GM12873 (cell line): Measurements from ENCODE around the gene PARN.

ENCODE experiments used
- CTCF ChIP-seq: IDR thresholded peaks from 2 replicates; pipeline ENCODE4 v1.5.1; 2012; ENCODE audit warnings: low read depth, mild to moderate bottlenecking, moderate library complexity, low read length, control low read depth; ENCODE audit not compliant: insufficient read depth; ENCODE audit errors: missing control alignments

PARN gene

DNA sequence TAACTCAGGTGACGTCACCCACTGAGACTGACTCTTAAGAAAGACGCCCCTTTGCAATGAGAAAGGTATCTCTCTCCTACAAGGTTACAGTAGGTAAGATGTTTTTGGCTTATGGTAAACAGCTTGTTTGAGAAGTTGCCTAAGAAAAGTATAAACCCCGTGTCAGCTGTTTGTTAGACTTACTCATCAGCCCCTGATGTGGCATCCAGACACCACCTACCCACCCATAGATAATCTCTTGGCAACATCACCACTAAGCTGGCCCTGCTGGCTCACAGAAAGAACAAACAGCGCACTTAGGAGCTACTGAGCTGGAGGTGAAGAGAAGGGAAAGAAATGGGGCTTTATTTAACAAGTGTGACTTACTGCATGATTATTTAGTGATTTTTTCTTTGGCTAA, 121.0 kb downstream of the PARN start:
- TF ChIP-seq CTCF = no peak

DNA sequence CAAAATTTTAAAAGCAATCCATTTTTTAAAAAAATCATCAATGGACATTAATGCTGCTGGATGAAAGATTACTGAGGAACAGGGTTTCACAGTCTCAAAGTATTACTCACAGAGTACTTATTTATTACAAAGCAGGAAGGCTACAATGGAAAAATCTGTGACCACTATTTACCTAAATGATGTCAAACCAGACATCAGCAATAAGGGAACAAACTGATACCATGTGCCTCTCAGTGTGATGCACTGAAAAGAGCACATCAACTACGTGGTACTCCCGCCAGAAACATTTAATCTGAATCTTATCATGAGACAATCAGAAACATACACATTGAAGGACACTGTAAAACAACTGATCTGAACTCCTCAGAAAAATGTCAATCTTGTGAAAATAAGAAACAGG, 124.2 kb downstream of the PARN start:
- no peak for TF ChIP-seq CTCF

DNA sequence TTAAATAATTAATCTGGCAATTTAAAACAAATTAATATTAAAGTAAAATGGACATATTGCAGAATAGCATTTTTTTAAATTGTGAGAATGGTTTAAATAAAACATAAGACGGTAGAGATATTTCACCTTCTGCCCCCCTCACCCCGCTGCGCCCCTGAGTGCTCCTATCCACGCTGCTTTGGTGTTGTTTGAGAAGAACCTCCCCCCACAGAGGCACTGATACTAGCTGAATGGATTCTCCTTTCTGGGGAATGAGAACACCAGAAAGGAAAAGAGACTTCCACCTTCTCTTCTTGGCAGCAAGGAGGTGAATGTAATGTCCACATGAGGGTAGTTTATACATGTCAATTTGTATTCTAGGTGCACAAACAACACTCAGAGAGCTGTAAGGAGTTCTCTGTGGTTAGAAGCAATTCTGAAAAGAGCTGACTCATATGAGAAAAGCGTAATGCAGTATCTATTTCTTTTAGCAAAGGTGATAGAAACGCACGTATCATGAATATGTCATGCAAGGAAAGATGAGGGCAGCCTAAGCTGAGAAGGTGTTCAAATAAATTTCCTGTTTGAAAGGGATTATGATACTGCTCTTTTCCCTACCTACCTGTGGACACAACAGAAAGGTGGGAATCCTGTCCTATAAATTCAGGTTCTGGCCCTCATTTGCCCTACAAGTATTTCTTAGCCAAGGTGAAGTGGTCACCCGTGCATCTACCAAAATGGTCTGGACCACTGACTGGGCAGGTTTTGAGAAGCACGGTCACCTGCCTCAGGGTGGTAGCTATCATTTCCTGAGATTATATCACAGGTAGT, 126.9 kb downstream of the PARN start:
- no peak for TF ChIP-seq CTCF

DNA sequence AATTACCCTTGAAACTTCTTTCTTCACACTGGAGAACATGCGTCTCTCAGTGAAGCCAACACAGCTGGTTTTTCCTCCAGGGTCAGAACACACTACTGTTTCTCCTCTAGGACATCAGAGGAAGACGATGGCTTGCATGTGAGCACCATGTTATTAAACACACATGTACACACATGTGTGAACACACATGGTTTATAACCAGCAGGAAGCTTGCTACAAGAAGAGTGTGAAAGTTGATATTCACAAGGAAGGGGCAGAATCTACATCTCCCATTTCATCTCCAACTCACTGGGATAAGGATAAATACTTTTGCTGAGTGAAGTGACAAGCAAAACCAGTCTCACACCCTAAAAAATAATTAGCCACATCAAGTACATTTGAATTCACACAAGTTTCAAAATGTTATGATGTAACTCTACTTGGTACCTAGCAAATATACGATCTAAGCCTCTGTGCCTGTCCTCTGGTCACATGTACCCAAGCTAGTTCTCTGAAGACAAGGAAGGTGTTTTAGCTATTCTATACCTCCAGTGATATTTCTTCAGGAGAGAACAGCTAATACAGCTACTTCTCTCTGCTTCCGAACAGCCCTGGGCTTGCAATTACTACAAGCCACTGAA, 127.7 kb downstream of the PARN start:
- no peak for TF ChIP-seq CTCF

DNA sequence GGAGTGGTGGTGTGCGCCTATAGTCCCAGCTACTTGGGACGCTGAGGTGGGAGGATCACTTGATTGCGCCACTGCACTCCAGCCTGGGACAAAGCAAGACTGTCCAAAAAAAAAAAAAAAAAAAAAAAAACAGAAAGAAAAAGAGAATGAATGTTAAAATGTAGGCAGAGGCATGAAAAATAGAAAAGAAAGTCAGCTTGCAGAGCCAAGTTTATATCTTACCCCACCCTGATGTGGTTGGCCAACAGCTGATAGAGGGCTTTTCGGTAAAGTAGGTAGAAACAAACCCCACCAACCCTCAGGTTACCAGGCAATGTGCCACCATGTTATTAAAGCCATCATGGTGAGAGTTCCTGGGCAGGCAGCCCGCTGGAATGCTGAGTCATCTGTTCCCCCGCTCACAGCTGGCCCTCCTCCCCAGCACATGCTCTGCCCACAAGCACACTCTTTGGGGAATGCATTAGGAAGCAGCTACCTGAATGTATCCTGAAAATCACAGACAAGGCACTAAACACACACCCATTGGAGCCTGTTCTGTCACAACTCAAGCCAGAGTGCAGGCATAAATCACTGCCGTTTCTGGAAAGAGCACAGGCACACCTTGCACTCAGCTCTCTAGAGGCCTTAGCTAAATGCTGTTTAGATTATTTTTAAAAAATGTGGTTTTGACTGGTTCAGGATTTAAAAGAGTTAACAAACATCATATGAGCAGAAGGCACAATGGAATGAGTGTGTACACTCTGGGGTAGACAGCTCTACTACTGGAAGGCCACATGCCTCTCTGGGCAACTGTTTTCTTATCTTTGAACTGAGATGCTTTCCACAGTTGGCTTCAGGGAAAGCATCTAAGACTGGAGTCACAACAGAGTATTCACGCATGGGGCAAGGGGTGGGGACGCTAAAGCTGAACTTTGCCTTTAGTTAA, 128.5 kb downstream of the PARN start:
- TF ChIP-seq CTCF = no peak

DNA sequence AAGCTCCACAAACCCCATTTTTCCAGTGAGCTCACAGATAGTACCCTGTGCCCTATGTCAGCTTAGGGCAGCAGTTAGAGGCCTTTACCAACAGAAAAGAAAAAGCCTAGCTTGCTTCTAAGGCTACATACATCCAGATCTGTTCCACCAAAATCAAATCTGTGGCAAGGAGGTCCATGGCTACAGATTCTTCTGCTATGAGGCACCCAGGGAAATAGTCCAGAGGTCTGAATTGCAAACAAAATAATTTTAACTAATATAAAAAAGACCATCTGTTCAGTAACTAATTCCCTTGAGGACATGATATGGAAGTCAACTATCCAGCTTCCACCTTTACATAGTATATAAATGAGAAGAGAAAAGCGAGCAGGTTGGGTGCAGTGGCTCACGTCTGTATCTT, 129.3 kb downstream of the PARN start:
- TF ChIP-seq CTCF = no peak

GRCh38 chr16:14499110-14499509, 130.9 kb downstream of the PARN start:
- TF ChIP-seq CTCF = no peak
